HG02884 (cell line): Measurements from ENCODE around the gene GNG13.
"Not testable (repeated sequence)": the region's sequence is repeated elsewhere in the genome, so short reads cannot be mapped to it uniquely, and the experiment has no call there.

Experiments used
- ATAC-seq: cut with Tn5 transposase; IDR thresholded peaks from one replicate; pipeline ENCODE4 v1.9.1; 2021; ENCODE audit warnings: mild to moderate bottlenecking, moderate library complexity; ENCODE audit not compliant: unreplicated experiment

GNG13 gene

GRCh38 chr16:832652-833336, 32.3 kb upstream of the GNG13 start:
- no peak for ATAC-seq

GRCh38 chr16:831571-832413, 31.3 kb upstream of the GNG13 start:
- ATAC-seq: no peak

DNA sequence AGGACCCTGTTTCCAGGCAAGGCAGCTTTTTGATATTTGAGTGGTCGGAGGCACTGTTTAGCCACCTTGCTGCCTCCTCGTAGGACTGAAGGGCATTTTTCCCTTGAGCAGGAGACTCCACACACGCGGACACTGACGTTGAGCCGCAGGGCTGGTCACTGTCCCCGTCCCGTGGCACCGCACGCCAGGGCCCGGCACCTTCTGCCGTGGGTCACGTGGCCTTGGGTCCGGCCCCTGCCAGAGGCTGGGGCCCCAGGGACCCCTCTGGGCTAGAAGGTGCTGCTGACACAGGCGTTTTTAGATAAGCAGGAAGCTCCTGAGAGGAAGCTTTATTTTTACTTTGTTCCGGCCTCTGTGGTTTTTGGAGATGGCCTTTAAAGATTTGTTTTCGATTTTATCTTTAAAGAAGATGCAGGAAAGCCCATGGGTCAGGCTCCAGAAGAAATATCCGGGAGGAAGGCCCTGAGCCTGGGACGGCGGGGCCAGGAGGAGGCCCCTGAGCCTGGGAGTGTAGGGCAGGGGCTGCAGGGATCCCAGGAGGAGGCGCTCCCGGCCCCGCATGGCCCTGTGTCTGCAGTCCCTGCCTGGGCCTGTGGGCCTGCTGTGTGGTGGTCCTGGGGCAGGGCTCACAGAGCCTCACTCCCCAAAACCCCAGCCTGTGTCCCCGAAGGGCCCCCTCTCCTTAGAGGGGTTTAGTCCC, 30.5 kb upstream of the GNG13 start:
- no peak for ATAC-seq

DNA sequence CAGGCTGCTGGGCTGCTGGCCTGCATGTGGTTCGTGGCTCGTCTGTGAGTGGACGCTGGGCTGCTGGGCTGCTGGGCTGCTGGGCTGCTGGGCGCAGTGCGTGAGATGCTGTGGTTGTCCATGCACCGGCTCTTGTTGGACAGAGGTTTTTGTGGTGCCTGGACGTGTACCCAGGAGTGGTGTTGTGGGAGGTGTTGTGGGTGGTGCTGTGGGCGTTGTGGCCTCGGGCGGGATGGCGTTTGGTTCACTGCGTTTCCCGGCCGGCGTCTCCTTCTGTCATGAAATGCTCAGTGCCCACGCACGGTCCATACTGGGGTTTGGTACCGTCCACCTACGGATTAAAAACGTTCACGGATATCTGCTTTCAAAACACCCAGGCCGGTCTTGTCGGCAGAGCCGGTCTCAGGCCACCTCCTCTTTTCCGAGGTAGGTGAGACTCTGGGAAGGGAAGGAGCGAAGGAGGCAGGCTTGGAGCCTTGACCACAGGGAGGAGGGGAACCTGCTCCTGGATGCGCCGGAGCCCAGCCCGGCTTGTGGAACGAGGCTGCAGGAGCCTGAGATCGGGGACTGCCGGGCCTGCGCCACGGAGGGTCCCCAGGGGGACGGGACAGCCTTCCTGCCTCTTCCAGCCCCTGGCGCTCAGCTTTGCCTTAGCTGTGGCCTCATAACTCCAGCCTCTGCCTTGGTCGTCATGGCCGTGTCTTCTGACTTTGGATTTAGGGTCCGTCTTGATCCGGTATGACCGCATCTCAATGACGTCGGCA, 29.8 kb upstream of the GNG13 start:
- no peak for ATAC-seq

DNA sequence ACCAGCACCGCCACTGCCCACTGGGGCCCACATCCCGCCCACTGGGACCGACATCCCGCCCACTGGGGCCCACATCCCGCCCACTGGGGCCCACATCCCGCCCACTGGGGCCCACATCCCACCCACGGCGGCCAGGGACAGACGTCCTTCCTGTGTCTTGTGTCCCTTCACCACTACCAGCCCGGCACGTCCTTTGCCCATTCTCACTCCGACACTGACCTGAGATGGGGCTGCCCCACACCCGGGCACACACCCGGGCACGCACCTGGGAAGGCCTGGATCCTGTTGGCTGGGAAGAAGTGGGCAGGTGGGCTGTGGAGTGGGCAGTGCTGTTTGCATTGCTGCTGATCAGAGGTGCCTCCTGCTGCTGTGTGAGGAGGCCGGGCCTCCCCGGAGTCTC, 28.4 kb upstream of the GNG13 start:
- ATAC-seq: no peak

- no peak for ATAC-seq
Observed at GRCh38 chr16:827513-827912, 27.0 kb upstream of the GNG13 start.

- no peak for ATAC-seq
Observed at GRCh38 chr16:825341-826061, 25.0 kb upstream of the GNG13 start.

- ATAC-seq: no peak
Observed at GRCh38 chr16:824601-825000, 24.1 kb upstream of the GNG13 start.

DNA sequence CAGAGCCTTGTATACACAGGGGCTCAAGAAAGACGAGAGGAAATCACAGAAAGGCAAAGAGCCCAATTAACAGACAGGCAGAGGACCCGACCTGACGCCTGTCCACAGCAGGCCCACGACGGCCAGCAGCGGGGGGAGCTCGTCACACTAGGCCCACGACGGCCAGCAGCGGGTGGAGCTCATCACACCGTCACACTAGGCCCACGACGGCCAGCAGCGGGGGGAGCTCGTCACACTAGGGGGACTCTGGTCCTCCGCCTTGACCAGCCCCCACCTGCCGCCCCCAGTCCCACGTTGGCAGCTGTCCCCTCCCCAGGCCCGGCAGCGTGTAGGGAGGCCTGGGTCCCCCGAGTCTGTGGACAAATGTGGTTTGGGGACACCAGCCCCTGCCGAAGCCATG, 23.7 kb upstream of the GNG13 start:
- no peak for ATAC-seq

GRCh38 chr16:822909-823297, 22.4 kb upstream of the GNG13 start:
- ATAC-seq: no peak

GRCh38 chr16:822174-822908, 21.8 kb upstream of the GNG13 start:
- ATAC-seq: no peak

DNA sequence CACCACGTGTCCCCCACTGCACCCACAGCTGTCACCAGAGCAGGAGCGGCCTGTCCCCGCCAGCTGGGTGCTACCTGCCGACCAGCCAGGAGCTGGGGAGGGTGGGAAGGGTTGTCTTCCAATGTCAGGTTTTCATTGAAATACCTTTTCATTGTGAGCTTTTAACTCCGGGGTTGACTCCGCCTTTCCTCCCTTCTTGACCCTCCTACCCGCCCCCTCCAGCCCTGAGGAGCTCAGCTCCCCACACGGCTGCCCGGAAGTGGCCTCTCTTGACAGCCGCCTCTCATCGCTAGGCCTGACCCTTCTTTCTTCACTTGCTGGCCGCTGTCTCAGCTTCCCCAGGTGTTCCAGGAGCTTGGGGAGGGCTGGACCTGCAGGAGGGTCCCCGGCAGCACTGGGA, 21.2 kb upstream of the GNG13 start:
- no peak for ATAC-seq

- ATAC-seq: no peak
Observed at GRCh38 chr16:820748-821147, 20.2 kb upstream of the GNG13 start.

GRCh38 chr16:820044-820408, 19.5 kb upstream of the GNG13 start:
- not testable (repeated sequence) for ATAC-seq

DNA sequence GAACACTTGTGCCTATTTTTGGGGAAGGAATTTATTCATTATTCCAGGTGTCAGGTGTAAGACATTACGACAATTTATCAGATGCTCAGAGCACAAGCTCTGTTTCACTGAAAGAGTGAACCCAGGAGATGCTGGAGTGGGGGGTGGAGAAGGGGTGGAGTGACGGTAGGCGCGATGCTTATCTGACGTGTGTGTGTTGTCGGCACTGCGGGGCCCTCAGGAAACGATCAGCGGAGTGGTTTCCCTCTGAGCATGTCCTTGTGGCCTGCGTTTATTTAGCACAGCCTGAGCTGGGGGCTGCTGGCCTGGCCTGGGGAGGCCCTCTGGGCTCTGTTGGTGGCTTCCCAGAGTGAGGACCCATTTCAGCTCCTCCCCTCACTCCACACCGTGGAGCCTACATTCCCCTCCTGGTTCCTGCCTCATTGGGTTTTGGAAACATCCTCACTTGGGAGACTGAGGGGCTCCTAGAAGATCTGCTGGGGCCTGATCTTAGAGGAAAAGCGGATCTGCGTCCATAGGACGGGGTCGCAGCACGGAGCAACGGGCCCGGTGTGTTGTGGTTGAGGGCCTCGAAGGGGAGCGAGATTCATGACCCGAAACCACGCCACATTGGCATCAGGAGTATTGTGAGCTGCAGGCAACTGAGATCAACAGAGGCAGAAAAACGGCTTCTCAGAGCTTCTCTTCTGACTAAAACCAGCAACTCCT, 19.0 kb upstream of the GNG13 start:
- no peak for ATAC-seq

GRCh38 chr16:818592-818991, 18.1 kb upstream of the GNG13 start:
- no peak for ATAC-seq

DNA sequence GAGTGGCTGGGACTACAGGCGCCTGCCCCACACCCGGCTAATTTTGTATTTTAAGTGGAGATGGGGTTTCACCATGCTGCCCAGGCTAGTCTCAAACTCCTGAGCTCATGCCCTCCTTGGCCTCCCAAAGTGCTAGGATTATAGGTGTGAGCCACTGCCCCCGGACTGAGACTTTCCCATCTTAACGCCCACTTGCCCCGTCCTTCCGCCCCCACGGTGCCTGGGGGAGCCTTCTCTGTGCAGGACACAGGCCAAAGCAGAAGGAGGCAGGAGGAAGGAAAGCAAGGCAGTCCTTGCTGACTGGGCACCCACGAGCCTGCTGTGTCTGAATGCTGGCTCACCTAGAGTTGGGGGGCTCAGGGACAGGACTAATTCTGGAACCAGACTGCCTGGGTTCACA, 17.6 kb upstream of the GNG13 start:
- ATAC-seq: no peak

DNA sequence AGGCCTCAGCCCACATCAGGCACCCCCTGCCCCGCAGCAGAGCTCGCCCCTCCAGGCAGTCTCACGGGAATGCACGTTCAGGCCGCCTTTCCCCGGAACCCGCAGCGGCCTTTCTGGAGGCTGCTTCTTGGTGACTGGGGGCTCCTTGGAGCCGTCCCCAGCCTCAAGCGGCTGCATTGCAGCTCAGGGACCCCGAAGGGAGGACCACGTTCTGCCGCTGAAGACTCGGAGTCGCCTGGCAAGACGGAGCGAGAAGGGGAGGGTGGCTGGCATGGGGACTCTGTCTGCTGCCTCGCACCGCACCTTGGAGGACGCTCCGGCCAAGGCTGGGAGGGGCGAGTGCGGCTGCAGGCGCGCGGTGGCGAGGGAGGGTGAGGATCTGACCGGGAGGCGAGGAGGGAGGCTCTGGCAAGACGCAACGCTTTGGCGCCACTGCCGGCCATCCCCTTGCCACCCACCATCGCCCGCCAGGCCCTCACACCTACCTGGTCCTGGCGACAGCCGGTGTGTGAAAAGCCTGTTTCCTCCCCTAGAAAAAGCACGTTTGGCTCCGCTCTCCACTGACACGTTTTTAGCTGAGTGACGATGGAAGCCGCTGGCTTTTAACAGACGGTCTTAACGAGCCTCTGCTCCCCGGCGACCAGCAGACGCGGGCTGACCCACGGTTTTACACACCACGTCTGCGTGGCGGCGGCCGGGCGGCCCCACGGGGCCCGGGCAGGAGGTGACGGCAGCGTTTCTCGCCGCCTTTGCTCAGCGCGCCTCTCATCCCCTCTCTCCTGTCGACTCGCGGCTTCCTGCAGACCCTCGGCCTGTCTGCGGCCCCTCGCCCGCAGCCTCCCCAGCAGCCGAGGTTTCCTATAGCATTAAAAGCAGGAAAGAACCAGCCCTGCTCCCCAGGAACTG, 16.7 kb upstream of the GNG13 start:
- no peak for ATAC-seq
